Brain microvascular endothelial cell (primary cell): ENCODE data around the gene TOX3.

Experiments used
- DNase-seq: peaks from one replicate; pipeline ENCODE4 v3.0.0-alpha.2; 2020
- H3K27ac ChIP-seq: fragments of 250-450 bp; sonication (Bioruptor Pico); 2 replicates; pipeline ENCODE4 v1.5.1; 2020; ENCODE audit warnings: mild to moderate bottlenecking, moderate library complexity
- H3K27me3 ChIP-seq: fragments of 250-450 bp; sonication (Bioruptor Pico); replicated peaks from 2 replicates; pipeline ENCODE4 v1.5.1; 2020; ENCODE audit warnings: mild to moderate bottlenecking
- H3K36me3 ChIP-seq: fragments of 250-450 bp; sonication (Bioruptor Pico); replicated peaks from 2 replicates; pipeline ENCODE4 v1.5.1; 2020; ENCODE audit warnings: mild to moderate bottlenecking
- H3K4me3 ChIP-seq: 2 replicates; pipeline ENCODE4 v1.5.1; 2011; ENCODE audit warnings: low read depth, mild to moderate bottlenecking, control low read depth, low read length, moderate library complexity
- in situ Hi-C: cut with HindIII; loops from 2 replicates; pipeline ENCODE4 v1.10.0; 2017; ENCODE audit warnings: low sequenced_read_pairs, low pct_ligation_motif_present
- TF ChIP-seq, protein P1 (sequence below): IDR thresholded peaks from 2 replicates; pipeline ENCODE4 v1.5.1; 2011; ENCODE audit warnings: low read depth, mild to moderate bottlenecking, moderate library complexity, low read length, control low read depth, inconsistent platforms; ENCODE audit errors: missing control alignments

The TOX3 gene

DNA sequence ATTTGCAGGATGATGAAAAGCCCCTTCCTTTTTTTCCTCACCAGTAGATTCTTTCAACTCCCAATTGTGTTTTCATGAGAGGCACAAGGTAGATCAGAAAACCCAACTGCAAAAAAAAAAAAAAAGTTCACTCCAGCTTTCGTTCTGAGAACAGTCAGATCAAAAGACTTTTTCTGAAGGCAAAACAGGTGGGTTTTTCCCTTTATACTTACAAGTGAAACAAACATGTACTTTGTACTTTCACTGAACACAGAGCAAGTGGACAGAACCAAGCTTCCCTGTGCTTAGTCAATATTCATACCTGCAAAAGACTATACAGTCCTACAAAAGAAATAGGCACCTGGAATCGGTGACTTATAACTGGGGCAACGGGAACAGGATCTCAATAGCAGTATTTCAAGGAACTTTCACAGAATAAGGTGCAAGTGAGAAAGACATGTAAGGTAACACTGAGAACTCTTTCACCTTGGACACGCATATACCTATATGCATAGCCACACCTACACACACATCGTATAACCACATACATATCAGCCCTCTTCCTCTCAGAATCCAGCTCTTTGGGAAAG, 54.1 kb downstream of the TOX3 start:
- Histone ChIP-seq H3K4me3 (no peak overlapping the region), H3K27ac (no peak overlapping the region), H3K27me3 (no peaks in the 10 kb centered on the region), H3K36me3 (no peaks in the 10 kb centered on the region)
- no peak for DNase-seq
- in situ Hi-C loops, result no loop called here
- TF ChIP-seq, protein P1, sequence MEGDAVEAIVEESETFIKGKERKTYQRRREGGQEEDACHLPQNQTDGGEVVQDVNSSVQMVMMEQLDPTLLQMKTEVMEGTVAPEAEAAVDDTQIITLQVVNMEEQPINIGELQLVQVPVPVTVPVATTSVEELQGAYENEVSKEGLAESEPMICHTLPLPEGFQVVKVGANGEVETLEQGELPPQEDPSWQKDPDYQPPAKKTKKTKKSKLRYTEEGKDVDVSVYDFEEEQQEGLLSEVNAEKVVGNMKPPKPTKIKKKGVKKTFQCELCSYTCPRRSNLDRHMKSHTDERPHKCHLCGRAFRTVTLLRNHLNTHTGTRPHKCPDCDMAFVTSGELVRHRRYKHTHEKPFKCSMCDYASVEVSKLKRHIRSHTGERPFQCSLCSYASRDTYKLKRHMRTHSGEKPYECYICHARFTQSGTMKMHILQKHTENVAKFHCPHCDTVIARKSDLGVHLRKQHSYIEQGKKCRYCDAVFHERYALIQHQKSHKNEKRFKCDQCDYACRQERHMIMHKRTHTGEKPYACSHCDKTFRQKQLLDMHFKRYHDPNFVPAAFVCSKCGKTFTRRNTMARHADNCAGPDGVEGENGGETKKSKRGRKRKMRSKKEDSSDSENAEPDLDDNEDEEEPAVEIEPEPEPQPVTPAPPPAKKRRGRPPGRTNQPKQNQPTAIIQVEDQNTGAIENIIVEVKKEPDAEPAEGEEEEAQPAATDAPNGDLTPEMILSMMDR, result no peak

DNA sequence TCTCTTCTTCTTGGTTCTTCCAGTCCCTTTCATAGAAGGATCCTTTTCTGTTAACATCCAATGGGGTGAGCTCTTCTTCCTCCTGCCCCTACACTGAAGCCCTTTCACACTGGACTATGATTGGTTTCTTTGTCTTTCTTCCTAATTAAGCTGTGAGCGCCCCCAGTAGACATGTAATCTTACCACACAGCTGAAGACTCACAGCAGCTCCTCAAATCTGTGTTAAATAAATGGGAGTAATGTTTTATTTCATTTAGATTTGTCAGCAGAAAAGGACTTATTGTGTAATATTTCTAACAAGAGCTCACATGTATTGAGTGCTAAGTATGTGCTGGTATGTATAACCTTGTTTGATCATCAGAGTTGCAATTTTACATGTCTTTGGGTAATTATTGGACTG, 55.7 kb downstream of the TOX3 start:
- in situ Hi-C loops, result no loop called here

DNA sequence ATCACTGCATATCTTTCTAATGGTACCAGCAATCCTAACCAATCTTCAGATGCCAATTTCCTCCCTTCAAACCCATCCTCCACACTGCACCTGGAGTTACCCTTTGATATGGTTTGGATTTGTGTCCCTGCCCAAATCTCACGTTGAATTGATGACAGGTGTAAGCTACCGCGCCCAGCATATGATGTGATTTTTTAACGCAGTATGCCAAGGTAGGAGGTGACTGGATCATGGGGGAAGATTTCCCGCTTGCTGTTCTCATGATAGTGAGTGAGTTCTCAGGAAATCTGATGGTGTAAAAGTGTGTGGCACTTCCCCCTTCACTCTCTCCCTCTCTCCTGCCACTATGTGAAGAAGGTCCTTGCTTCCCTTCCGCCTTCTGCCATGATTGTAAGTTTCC, 57.0 kb downstream of the TOX3 start:
- DNase-seq, result no peak
- Histone ChIP-seq H3K36me3 (no peaks in the 10 kb centered on the region), H3K27ac (no peak overlapping the region), H3K27me3 (no peaks in the 10 kb centered on the region), H3K4me3 (no peak overlapping the region)
- in situ Hi-C loops, result no loop called here
- TF ChIP-seq, protein P1, result no peak

More for the DNA sequence above, 55.7 kb downstream of the TOX3 start:
- H3K27me3 ChIP-seq, result no peaks in the 10 kb centered on the region
- H3K27ac ChIP-seq, result no peak overlapping the region
- H3K36me3 ChIP-seq, result no peaks in the 10 kb centered on the region
- TF ChIP-seq, protein P1, result no peak
- no peak overlapping the region for H3K4me3 ChIP-seq
- DNase-seq, result no peak

DNA sequence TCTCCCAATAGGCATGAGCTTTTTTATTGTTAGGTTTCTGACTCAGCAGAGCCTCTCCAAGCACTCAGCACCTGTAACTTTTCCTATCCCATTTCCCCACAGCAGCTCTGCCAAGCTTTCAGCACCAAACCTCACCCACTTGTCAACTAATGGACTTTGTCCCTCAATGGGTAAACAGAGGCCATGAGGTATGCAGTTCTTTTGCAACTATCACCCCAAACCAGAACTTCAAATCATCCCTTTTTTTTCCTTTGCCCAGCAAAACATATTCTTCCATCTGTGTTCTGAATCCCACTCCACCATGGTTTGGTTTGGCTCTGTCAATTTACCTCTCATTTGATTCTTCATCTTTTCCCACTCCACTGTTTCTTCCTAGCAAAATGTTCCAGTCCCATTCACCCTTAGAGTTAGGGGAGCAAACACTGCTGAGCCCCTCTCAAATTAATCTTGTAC, 58.1 kb downstream of the TOX3 start:
- Histone ChIP-seq H3K27ac (no peak overlapping the region), H3K27me3 (no peaks in the 10 kb centered on the region), H3K36me3 (no peaks in the 10 kb centered on the region), H3K4me3 (no peak overlapping the region)
- in situ Hi-C loops, result no loop called here
- no peak for DNase-seq
- TF ChIP-seq, protein P1, result no peak

DNA sequence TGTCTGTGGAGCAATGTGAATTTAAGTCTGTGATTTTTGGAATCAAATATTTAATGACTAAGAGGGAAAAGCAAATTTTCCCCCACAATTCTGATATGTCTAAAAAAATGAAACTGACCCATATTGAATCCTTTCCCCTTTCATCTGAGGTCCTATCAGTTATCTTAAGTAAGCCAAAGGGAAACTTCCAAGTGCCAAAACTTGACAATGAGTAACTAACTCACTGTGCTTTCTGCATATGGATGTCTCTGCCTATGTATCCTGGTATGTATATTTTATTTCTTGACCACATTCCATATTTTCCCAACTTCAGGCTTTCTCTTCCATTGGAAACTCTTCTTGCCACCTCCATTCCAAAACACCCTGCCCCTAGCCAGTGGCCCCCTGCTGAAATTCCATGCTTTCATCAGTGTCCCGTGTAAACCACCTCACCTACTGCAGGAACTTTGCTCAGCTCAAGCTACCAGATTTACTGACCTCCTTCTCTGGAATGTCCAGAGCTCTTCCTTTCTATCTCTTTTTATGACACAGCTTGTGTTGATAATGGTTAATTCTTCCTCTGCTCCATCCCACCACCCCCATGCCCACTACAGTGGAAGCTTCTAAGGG, 59.0 kb downstream of the TOX3 start:
- in situ Hi-C loops, result no loop called here
- TF ChIP-seq, protein P1, result no peak
- DNase-seq, result no peak
- Histone ChIP-seq H3K27ac (no peak overlapping the region), H3K27me3 (no peaks in the 10 kb centered on the region), H3K36me3 (no peaks in the 10 kb centered on the region), H3K4me3 (no peak overlapping the region)

DNA sequence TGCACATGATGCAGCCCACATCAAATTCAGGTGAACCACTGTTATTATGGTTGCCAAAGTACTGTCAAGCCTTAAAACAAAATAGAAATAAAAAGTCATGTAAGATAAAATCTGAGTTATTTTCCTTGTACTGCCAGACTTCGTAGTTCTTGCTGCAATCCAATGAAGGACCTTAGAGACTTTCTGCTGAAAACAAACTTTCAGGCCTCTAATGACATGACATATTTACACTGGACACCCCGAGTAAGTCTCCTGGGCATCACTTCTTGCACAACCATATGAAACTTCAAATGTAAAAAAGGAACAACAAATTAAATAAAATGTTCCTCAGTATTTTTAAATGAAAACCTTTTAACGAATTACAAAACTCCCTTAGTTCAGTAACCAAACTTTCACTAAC, 66.7 kb downstream of the TOX3 start:
- no peak for DNase-seq

More for the DNA sequence above, 66.7 kb downstream of the TOX3 start:
- H3K27ac ChIP-seq, result no peak overlapping the region
- no peaks in the 10 kb centered on the region for H3K27me3 ChIP-seq
- H3K4me3 ChIP-seq, result no peak overlapping the region
- no peaks in the 10 kb centered on the region for H3K36me3 ChIP-seq
- TF ChIP-seq, protein P1, result no peak
- in situ Hi-C loops, result no loop called here
